GM18526 (cell line): Measurements from ENCODE around the gene RBM3.

ENCODE experiments used
- POLR2A ChIP-seq: IDR thresholded peaks from 3 replicates; pipeline ENCODE4 v1.6.1; 2011; ENCODE audit not compliant: insufficient read length; ENCODE audit errors: extremely low read depth

RBM3 gene

DNA sequence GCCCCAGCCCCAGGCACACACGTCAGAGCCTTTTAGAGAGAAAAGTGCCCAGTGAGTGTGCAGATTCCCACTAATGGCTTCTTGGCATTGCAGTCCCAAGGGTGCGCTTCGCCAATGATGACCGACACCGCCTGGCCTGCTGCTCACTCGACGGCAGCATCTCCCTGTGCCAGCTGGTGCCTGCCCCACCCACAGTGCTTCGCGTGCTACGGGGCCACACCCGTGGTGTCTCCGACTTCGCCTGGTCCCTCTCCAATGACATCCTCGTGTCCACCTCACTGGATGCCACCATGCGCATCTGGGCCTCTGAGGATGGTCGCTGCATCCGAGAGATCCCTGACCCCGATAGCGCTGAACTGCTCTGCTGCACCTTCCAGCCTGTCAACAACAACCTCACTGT lies 25.9 kb downstream of the RBM3 start:
- TF ChIP-seq POLR2A: no peak

DNA sequence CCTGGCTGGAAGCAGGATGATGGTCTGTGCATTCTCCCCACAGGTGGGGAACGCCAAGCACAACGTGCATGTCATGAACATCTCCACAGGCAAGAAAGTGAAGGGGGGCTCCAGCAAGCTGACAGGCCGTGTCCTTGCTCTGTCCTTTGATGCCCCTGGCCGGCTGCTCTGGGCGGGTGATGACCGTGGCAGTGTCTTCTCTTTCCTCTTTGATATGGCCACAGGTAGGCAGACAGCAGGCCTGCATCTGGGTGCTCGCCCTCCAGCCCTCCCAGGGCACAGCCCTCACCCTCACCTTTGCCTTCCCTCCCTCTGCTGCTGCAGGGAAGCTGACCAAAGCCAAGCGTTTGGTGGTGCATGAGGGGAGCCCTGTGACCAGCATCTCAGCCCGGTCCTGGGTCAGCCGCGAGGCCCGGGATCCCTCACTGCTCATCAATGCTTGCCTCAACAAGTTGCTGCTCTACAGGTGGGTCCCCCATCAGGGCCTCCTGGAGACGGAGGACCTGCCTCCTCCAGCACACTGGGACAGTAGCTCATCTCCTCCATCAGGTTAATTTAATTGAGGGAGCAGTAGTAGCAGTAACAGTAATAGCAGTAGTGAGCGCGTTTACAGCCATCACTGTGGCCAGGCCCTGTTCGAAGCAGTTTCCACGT lies 27.6 kb downstream of the RBM3 start:
- TF ChIP-seq POLR2A: no peak

DNA sequence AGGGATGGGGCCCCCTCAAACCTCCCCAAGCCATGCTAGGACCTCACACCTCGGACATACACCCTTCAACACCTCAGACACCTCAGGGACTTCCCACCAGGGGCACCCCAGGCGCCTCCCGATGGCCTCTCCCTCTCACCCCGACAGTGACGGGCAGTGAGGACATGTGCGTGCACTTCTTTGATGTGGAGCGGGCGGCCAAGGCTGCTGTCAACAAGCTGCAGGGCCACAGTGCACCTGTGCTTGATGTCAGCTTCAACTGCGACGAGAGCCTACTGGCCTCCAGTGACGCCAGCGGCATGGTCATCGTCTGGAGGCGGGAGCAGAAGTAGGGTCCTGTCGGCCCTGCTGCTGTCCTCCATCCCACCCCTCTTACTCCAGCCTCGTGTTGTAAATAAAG lies 30.4 kb downstream of the RBM3 start:
- TF ChIP-seq POLR2A: no peak

DNA sequence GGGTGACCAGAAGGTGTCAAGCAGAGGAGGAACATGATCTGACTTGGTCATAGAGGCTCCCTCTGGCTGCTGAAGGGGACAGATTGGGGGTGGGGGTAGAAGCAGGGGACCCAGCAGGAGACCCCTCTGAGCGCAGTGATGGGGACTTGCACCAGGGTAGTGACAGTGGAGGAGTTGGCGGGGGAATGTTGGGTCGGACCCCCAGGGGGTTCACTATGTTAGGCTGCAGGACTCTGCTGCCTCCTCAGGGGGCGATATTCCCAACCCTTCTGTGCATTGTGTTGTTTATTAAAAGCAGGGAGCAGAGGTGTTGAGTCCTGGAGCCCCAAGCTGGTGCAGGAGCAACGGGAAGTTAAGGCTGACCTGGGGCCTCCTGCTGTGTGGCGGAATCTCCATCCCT lies 31.8 kb downstream of the RBM3 start:
- TF ChIP-seq POLR2A: no peak

DNA sequence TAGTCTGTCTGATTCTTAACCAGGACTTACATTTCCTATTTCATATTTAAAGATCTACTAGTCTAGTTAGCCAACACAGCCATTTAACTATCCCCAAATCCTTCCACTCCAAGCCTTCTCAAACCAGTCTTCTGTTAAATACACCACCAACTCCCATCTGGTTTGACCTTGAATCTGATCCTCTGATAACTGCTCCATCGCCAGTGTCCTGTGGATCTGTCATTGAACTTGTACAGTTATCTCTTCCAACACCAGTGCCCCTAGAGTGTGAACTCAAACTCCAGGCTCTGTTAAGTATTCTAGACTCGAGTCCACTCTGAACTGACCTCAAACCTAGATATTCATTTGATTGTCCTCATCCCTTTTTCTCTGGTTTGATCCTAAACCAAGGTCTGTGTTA lies 37.4 kb downstream of the RBM3 start:
- TF ChIP-seq POLR2A: no peak

DNA sequence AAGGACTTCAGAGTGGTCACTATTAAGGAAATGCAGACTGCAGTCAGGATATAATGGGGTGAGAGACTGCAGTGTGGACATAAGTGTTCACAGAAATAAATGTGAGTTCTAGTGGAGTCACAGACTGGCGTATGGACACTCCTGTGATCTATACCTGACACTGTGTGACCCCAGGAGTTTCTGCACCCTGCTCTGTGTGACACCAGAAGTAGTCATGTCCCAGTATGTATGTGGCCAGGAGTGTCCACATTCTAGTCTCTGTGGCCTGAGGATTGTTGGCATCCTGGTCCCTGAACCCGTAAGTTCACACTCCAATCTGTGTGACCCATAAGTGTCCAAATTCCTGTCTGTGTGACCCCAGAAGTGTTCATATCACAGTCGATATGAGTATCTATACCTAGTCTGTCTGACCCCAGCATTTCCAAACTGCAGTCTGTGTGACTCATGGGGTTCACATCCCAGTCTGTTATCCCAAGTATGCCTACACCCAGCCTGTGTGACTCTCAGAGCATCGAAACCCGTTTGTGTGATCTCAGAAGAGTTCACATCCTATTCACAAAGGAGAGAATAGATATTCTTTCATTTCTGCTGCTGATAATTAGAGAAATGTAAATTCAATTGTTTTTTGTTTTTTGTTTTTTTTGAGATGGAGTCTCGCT lies 39.3 kb downstream of the RBM3 start:
- no peak for TF ChIP-seq POLR2A

DNA sequence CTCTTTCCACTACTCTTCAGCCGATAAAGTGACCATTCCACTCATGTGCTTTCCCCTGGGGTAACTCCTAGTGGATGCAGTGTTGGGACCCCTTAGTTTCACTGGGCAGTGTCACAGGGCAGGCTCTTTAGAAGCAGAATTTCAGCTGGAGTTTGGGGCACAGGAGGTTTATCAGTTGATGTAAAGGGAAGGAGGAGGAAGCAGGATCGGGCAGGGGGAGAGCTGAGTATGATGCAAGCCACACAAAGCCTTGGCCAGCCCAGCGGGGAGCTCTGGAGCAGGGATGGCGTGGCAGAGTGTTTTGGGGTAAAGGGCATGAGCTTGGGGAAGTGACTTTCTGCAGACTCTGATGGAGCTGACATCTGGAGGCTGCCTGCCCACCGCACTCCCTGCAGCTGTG lies 42.3 kb downstream of the RBM3 start:
- no peak for TF ChIP-seq POLR2A

DNA sequence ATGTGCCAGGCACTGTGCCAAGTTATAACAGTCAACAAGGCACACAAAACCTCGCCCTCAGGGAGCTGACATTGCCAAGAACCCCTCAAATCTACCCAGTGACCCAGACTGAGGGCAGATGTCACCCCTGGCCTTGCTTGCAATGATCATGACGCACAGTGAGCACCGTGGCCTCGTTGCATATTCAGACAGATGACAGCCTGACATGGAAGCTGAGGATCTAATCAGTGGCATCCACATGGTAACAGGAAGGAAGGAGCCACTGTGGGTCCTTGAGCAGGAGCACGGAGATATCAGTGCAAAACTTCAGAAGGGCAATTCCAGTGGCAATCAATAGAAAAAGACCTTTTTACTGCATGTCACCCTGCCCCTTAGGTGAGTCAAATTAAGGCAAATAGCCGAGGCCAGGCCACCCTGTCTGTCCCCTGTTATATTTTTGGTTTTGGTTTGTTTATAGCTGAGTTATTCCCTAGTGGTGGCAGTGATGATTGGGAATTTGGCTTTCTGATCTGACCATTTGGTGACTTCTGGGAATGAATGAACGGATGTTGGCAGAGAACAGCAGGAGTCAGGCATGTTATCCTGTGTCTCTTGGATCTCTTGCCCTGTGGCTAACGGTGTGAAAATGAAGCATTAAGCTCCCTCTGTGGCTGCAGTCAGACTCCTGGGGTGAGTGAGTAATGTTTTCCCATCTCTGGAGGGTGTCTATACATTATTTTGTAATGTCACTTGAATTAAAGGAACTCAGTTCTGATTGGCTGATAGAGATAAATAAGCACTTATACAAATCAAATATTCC lies 43.5 kb downstream of the RBM3 start:
- no peak for TF ChIP-seq POLR2A

DNA sequence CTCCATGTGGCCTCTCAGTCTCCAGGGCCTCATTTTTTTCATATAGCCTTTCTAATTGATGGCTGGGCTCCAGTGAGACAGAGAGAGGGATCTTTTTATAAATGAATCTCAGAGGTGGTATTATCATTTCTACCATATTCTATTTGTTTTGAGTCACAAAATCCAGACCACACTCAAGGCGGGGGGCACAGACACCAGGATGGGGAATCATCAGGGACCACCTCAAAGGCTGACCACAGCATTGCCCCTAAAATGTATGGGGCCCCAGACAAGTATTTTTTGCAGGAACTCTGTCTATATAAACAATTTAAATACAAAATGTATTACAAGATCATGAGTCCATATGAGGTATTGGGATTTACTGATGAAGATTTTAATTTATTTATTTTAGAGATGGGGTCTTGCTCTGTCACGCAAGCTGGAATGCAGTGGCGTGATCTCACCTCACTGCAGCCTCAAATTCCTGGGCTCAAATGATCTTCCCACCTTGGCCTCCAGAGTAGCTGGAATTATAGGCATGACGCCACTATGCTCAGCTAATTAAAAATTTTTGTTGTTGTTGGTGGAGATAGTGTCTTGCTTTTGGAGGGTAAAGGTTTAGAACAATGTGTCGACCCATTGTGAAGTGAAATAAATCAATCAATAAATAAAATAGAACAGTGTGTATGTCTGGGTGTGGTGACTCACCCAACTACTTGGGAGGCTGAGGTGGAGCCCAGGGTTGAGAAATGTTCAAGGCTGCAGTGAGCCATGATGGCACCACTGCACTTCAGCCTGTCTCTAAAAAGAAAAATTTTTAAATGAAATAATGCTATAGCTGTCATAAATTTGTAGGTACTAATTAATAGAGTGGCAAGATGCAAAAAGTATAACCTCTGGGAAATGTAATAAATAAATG lies 52.4 kb downstream of the RBM3 start:
- no peak for TF ChIP-seq POLR2A
